T-helper 1 cell treated with Interleukin-12 subunit alpha and Interleukin-12 subunit beta and Interleukin-4 antibody, amounts not matched to agents 30 μg/mL and 1 μg/mL, for 36 hours (primary cell): ENCODE measurements around the gene LYL1.

ENCODE experiments used
- H3K27ac Mint-ChIP-seq: one replicate; pipeline ENCODE4 v1.8.0; 2021; ENCODE audit warnings: mild to moderate bottlenecking, mixed read lengths
- H3K27me3 Mint-ChIP-seq: one replicate; pipeline ENCODE4 v1.8.0; 2021; ENCODE audit warnings: low read depth, mixed read lengths
- H3K36me3 Mint-ChIP-seq: one replicate; pipeline ENCODE4 v1.8.0; 2021; ENCODE audit warnings: low read depth, mixed read lengths
- H3K4me1 Mint-ChIP-seq: one replicate; pipeline ENCODE4 v1.8.0; 2021; ENCODE audit warnings: low read depth, mixed read lengths
- H3K4me3 Mint-ChIP-seq: one replicate; pipeline ENCODE4 v1.8.0; 2021; ENCODE audit warnings: mild to moderate bottlenecking, moderate library complexity, mixed read lengths
- H3K9me3 Mint-ChIP-seq: one replicate; pipeline ENCODE4 v1.8.0; 2021; ENCODE audit warnings: mixed read lengths

Gene LYL1

DNA sequence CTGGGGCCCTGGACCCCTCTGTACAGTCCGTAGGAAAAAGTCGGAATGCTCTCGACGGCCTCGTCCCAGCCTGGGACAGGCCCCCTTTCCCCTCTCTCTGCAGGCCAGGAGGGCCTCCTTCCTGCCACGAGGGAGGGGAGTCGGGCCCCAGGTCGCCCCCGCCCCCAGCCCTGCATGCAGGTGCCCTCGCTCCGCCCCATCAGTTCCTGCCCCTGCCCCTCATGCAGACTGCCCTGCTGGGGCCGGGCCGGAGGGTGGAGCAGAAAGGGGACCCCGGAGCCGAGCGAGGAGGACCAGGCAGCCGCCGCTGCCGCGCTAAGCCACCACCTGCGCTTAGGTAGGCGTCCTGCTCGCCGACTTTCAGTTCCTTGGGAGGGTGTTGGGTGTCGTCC is 7.3 kb downstream of the LYL1 start:
- H3K9me3 Mint-ChIP-seq, result peaks cover 5% of the 10 kb centered on the region
- peaks cover 6% of the 10 kb centered on the region for H3K36me3 Mint-ChIP-seq
- no peak overlapping the region for H3K27ac Mint-ChIP-seq
- H3K4me3 Mint-ChIP-seq, result no peak overlapping the region
- peaks cover 29% of the 10 kb centered on the region for H3K4me1 Mint-ChIP-seq
- peaks cover 40% of the 10 kb centered on the region for H3K27me3 Mint-ChIP-seq

DNA sequence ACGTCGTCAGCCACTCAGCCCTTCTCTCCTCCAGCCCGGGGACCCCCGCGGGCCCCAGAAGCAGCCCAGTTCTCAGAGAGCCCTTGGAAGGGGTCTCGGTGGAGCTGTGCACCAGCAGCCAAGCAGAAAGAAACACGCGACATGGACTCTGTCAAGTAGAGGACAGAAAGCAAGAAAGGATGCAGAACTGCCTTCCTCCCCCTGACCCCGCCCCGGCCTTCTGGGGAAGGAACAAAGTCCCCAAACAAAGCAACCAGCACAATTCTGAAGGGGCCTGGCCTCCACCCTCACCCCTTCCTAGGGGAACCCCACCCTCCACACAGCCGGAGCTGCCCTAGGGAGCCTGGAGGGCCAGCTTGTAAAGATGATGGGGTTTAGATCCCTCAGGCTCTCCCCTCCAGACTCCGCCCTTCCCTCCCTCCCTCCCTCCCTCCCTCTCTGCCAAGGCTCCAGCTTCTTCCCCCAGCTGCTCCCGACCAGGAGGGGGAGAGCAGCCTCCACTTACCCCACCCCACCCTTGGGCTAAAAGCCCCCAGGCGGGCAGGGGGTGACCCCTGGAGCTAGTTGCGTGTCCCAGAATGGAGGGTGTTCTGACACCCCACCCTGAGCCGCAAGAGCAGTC is 7.8 kb downstream of the LYL1 start:
- Mint-ChIP-seq H3K27me3 (peaks cover 40% of the 10 kb centered on the region), H3K36me3 (peaks cover under 1% of the 10 kb centered on the region), H3K4me3 (no peak overlapping the region), H3K4me1 (peaks cover 24% of the 10 kb centered on the region), H3K9me3 (peaks cover under 1% of the 10 kb centered on the region), H3K27ac (no peak overlapping the region)

DNA sequence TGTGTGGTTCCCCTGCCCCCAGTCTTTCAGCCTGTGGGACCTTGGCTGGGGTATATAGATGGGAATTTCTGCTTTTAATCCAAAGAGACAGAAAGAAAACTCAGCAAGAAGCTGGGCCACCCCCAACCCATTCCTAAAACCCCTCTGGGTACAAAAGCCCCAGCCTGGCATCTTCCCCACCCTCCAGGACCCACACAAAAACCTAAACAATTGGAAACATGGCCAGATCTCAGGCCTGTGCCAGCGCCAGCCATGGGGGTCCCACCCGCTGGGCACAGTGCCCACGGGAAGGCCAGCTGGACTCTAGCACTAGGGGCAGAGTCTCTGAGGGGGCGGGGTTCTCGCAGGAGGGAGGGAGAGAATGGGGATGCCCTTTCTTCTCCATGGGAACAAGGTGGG is 8.6 kb downstream of the LYL1 start:
- Mint-ChIP-seq H3K27ac (no peak overlapping the region), H3K9me3 (no peaks in the 10 kb centered on the region), H3K27me3 (peaks cover 38% of the 10 kb centered on the region), H3K4me1 (peaks cover 20% of the 10 kb centered on the region), H3K4me3 (no peak overlapping the region), H3K36me3 (no peaks in the 10 kb centered on the region)

DNA sequence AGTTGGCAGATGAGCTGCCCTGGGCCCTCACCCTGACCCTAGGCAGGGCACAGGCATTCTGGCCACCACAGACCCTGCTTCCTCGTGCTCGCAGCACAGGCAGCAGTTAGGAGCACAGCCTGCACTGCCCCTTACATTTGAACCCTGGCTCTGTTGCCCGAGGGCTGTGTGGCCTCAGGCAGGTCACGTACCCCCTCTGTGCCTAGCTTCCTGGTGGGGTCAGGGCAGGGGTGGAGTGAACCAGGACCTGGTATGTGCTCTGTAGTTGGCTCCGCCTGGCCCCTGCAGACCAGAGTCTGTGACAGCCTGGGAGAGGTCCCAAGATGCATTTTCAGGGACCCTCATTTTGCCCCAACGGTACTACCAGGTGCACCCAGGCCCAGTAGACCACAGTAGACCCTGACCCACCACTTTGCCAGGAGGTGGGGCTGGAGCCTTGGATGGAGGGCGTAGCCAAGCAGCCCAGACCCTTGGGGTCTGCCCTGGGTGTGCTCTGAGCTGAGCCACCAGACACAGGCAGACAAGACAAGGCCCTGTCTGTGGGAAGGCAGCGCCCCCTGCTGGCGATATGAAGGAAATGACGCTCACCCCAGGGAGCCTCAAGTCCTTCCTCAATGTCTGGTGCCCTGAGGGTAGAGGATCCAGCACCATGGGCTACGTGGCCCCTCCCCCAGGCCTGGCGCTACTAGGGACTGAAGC is 9.1 kb downstream of the LYL1 start:
- peaks cover 35% of the 10 kb centered on the region for H3K27me3 Mint-ChIP-seq
- no peak overlapping the region for H3K27ac Mint-ChIP-seq
- H3K9me3 Mint-ChIP-seq, result no peaks in the 10 kb centered on the region
- H3K4me3 Mint-ChIP-seq, result no peak overlapping the region
- H3K36me3 Mint-ChIP-seq, result no peaks in the 10 kb centered on the region
- peaks cover 17% of the 10 kb centered on the region for H3K4me1 Mint-ChIP-seq

DNA sequence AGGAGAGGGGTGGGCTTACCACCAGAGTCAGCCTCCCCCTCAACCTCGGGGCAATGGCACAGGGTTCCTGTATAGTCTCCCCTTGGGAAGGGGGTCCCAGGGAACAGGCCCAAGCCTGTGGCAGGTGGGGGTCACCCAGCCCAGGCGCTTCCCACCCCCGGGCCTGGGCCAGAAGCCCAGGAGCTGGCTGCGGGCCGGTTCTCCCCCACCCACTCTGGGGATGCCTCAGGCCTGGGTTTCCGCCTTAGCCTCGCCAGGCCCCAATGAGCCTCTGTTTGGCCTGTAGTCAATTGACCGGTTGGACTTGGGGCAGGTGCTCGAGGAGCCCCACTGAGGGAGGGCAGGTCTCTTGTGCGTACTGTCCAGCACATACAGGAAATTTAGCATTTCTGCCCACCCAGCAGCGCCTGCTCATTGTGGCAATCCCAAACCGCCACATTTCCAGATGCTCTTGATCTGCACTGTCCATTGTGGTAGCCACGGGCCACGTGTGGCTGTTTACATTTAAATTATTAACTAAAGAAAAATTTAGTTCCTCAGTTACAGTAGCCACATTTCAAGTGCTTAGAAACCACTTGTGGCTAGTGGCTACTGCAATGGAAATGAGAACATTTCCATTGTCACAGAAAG is 9.9 kb downstream of the LYL1 start:
- H3K27me3 Mint-ChIP-seq, result peaks cover 26% of the 10 kb centered on the region
- H3K9me3 Mint-ChIP-seq, result no peaks in the 10 kb centered on the region
- H3K36me3 Mint-ChIP-seq, result no peaks in the 10 kb centered on the region
- no peak overlapping the region for H3K27ac Mint-ChIP-seq
- H3K4me1 Mint-ChIP-seq, result peaks cover 12% of the 10 kb centered on the region
- no peak overlapping the region for H3K4me3 Mint-ChIP-seq

DNA sequence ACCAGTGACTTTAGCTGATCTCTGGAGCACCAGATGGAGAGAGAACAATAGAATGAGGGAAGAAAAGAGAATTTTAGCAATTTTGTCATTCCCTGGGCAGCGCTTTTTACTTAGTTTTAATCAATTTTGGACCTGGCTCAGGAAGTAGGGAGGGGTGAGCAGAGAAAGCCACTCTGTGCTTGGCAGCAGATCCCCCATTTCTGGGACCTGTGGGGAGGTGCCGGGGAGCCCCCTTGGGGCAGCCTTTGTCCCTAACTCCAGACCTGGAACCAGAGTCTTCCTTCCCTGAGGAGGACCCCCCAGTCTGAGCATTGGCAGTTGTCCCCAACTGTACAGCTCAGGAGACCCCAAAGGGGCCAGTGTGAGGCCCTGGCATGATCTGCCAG is 10.5 kb downstream of the LYL1 start:
- H3K27me3 Mint-ChIP-seq, result peaks cover 23% of the 10 kb centered on the region
- H3K4me3 Mint-ChIP-seq, result no peak overlapping the region
- H3K4me1 Mint-ChIP-seq, result peaks cover 11% of the 10 kb centered on the region
- no peaks in the 10 kb centered on the region for H3K36me3 Mint-ChIP-seq
- H3K27ac Mint-ChIP-seq, result no peak overlapping the region
- H3K9me3 Mint-ChIP-seq, result no peaks in the 10 kb centered on the region

DNA sequence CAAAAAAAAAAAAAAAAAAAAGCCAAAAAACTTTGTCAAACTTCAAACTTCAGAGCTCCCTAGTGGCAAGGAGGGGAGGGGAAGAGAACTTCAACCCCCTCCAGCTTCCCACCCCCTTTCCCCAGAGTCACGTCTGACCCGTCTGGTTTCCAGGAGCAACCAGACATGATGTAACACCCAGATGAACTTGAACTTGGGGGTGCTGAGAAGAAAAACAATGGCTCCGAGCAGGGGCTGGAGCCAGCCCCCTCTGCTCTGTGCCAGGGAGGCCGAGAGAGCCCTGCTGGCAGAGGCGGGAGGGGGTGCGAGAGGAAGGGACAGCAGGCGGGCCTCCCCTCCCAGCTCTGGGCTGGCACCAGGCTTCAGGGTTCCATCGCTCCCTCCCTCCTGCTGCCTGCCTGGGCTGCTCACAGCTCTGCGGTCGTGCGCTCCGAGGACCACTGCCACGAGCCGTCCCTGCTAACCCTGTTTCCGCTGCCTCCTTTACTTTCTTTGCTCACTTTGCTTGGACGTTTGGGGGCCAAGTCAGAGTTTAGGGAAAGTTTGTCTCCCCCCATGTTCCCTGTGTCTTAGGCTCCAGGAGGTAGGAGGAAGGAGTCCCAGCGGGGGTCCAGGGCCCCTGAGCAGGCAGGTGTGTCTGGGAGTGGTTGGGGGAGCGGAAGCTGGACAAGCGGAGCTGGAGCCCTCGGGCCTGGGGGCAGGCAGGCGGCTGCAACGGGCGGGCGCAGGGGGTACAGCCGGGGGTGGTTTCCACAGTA is 11.1 kb downstream of the LYL1 start:
- Mint-ChIP-seq H3K36me3 (no peaks in the 10 kb centered on the region), H3K4me3 (no peak overlapping the region), H3K4me1 (peaks cover 8% of the 10 kb centered on the region), H3K27me3 (peaks cover 19% of the 10 kb centered on the region), H3K9me3 (no peaks in the 10 kb centered on the region), H3K27ac (no peak overlapping the region)

DNA sequence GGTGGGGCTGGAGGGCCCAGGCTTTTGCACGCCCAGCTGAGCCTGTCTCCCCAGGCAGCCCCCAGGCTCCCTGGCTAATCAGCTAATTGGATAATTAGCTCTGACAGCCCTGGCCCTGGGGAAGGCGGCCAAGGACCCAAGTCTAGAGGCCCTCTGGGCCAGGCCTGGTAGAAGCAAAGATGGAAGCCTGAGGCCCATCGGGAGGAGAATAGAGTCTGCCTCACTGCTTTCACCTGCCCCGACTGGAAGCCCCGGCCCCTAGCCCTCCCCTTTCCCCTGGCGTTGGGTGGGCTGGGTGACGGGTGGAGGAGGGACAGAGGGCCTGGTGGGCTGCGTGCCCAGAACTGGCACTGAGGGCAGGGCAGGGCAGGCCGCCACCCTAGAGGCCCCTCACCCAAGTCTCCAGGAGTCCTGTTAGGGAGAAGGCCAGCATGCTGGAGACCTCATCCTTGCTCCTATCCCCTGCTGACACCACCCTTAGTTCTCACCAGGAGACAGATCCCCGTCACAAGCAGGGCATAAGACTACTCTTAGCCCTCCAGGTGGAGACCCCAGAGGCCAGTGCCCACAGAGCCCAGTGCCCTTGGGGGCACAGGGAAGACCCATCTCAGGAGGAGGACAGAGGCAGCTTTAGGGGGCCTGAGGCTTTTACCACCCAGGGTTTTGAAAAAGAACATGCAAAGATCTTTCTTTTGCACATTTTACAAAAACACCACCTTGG is 12.0 kb downstream of the LYL1 start:
- Mint-ChIP-seq H3K9me3 (no peaks in the 10 kb centered on the region), H3K4me1 (peaks cover 5% of the 10 kb centered on the region), H3K27me3 (peaks cover 17% of the 10 kb centered on the region), H3K36me3 (no peaks in the 10 kb centered on the region), H3K27ac (no peak overlapping the region), H3K4me3 (no peak overlapping the region)

DNA sequence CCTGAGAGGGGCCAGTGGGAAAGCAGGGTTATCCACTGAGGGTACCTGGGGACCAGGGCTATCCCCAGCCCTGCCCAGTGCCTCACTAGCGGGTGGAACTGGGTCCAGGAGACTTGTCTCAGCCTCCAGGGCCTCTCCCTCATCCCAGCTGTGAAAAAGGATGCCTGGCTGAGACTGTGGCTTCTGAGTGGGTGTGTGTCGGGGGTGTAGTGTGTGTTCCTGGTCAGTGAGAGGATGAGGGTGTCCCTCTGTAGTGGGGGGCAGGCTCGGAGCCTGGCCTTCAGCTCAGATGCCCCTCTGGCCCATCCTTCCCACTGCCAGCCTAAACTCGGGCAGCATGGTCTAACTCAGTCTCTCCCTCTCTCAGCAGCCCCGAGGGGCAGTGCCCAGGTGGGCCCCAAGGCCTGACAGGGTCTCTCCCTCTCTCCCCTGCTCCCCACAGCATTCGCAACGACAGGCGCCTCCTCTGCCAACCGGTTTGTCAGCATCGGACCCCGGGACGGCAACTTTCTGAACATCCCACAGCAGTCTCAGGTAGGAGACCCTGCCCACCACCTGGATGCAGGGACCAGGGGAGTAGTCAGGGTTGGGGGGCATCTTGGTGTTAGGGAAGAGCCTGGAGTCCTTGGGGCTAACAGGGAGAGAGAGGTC is 12.7 kb downstream of the LYL1 start:
- no peak overlapping the region for H3K27ac Mint-ChIP-seq
- no peaks in the 10 kb centered on the region for H3K9me3 Mint-ChIP-seq
- peaks cover 22% of the 10 kb centered on the region for H3K27me3 Mint-ChIP-seq
- H3K4me3 Mint-ChIP-seq, result no peak overlapping the region
- H3K4me1 Mint-ChIP-seq, result peaks cover 5% of the 10 kb centered on the region
- no peaks in the 10 kb centered on the region for H3K36me3 Mint-ChIP-seq

DNA sequence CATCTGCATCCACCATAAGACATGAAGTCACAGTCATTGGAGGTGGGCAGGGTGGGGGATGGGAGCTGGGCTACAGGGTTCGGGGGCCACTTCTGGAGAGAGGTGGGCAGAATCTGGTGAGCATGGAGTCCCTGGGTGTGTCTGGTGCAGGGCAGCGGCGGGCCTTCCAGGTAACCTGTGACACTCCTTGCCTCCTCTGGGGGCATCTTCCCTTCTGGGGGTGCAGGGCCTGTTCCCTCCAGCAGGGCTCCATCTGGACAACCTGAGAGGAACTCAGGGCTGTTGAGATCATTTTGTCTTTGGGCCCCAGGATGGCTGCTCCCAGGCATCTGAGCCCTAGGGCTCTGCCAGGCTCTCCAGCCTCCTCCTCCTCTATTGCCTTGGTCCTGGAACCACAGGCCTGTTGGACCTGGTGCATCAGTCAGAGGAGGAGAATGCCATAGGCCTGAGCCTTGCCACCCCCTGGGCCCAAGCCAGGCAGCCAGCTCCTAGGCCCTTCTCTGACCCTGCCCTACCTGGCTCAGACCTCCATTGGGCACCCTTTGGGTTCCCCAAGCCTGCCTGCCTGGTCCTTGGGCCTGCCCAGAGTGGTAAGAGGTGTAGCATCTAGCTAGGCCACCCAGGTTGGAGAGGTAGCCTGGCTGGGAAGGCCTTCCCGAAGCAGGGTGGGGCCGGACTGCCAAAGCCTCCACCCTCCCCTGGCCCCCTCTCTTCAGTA is 13.4 kb downstream of the LYL1 start:
- peaks cover 19% of the 10 kb centered on the region for H3K27me3 Mint-ChIP-seq
- no peak overlapping the region for H3K4me3 Mint-ChIP-seq
- no peaks in the 10 kb centered on the region for H3K9me3 Mint-ChIP-seq
- H3K27ac Mint-ChIP-seq, result no peak overlapping the region
- H3K4me1 Mint-ChIP-seq, result peaks cover 2% of the 10 kb centered on the region
- H3K36me3 Mint-ChIP-seq, result no peaks in the 10 kb centered on the region

DNA sequence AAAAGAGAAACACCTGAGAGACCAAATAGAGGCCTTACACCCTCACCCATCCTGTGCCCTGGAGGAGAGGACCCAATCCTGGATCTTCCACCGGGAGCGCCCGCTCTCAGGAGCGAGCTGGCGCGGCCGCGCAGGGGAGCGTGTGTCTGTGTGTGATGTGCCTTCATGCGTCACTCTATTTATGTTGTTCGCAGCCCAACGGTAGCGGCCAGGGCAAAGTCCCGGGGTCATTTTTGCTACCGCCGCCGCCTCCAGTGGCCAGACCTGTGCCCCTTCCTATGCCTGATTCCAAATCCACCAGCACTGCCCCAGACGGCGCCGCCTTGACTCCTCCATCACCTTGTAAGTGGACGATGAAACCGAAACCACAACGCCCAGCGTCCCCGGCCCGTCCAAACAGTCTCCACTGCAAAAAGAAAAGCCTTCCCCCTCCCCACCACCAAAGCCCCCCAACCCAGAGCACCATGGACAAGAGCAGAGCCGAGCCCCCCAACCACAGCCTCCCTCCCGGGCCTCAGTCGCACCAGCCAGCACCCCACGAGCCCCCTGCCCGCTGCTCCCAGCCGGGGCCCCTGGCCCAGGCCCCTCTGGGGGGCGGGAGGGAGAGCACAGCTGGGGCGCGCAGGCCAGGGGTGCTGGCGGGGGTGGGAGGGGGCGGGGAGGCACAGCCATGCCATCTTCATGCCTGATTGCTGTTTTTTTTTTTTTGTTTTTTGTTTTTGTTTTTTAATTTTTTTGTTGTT is 14.7 kb downstream of the LYL1 start:
- no peaks in the 10 kb centered on the region for H3K4me1 Mint-ChIP-seq
- H3K4me3 Mint-ChIP-seq, result no peak overlapping the region
- no peaks in the 10 kb centered on the region for H3K9me3 Mint-ChIP-seq
- no peaks in the 10 kb centered on the region for H3K36me3 Mint-ChIP-seq
- peaks cover 15% of the 10 kb centered on the region for H3K27me3 Mint-ChIP-seq
- H3K27ac Mint-ChIP-seq, result no peak overlapping the region

DNA sequence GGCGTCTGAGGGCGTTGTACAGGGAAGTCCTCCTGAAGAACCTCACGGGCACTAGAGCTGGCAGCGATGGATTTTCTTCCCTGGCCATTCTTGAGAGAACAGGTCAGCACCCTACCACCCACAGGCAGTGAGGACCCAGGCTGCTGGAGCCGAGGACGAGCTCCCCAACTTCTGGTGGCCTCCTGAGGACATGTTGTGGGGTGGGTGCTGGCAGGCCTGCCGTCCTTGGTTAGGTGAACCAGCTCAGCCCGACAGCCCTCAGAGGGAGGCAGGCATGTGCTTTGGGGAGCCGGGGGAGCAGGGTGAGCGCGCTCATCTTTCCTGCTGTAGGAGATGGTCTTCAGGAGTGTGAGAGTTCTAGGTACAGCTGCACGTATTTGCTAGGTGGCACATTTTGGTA is 15.4 kb downstream of the LYL1 start:
- H3K27me3 Mint-ChIP-seq, result peaks cover 15% of the 10 kb centered on the region
- no peaks in the 10 kb centered on the region for H3K36me3 Mint-ChIP-seq
- H3K4me1 Mint-ChIP-seq, result no peaks in the 10 kb centered on the region
- H3K4me3 Mint-ChIP-seq, result no peak overlapping the region
- H3K27ac Mint-ChIP-seq, result no peak overlapping the region
- no peaks in the 10 kb centered on the region for H3K9me3 Mint-ChIP-seq

DNA sequence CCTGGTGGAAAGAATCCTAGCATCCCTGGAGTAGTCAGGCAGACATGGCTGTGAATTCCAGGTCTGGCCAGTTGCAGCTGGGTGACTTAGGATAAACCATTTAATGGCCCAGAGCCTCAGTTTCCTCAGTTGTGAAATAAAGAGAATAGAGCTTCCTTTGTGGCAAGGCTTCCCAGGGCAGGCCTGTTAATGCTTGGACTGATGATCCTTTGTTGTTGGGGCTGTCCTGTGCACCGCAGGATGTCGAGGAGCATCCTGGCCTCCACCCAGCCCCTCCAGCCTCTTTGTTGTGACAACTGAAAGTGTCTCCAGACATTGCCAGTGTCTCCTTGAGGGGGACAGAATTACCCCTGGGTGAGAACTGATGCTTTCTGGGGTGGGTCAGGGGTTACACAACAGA is 16.3 kb downstream of the LYL1 start:
- Mint-ChIP-seq H3K4me3 (no peak overlapping the region), H3K27me3 (peaks cover 15% of the 10 kb centered on the region), H3K27ac (no peak overlapping the region), H3K9me3 (no peaks in the 10 kb centered on the region), H3K36me3 (no peaks in the 10 kb centered on the region), H3K4me1 (no peaks in the 10 kb centered on the region)
